ELF-1 (cell line): ENCODE measurements around the gene MSLN.
"Not testable (repeated sequence)": the region's sequence is repeated elsewhere in the genome, so short reads cannot be mapped to it uniquely, and the experiment has no call there.

Source experiments
- DNase-seq: peaks from one replicate; pipeline ENCODE4 v3.0.0-alpha.2; 2016; ENCODE audit warnings: low read depth, low spot score

MSLN gene

DNA sequence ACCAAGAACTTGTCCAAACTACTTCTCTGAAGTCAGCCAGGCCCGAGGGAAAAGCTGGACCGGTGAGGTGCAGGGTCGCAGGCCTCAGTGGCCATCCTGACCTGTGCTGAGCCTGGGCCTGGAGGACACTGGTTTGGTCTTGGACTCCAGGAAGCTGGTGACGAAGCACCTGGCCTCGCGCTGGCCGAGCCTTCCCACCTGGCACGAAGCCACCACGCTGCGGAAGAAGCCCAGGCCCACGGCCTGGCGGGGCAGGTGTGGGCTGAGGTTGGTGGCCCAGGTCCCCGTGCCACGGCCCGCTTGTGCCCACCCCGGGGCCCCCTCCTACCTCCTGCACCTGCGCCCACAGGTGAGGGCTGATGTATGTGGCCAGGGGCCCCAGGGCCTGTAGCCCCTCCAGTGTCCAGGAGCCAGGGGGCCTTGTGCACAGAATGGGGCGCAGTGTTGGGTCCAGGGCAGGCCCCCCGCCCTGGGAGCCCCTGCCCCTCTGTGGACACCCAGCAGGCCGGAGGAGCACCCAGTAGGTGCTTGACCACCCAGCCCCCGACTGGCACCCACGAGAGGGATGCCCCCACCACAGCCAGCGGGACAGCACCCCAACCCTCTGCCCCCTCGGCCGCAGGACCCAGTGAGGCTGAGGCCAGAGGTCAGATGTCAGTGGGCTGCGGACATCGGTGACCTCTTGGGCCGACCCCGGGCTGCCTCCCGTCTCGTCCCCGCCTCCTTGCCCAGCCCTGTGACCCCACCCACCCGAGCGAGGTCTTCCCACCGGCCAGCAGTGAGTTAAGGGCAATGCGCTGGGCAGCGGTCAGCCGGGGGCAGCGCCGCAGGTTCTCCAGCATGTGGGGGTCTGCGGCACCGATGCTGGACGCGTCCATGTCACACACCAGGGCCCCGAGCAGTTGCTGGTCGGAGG lies 13.8 kb downstream of the MSLN start:
- DNase-seq = no peak

DNA sequence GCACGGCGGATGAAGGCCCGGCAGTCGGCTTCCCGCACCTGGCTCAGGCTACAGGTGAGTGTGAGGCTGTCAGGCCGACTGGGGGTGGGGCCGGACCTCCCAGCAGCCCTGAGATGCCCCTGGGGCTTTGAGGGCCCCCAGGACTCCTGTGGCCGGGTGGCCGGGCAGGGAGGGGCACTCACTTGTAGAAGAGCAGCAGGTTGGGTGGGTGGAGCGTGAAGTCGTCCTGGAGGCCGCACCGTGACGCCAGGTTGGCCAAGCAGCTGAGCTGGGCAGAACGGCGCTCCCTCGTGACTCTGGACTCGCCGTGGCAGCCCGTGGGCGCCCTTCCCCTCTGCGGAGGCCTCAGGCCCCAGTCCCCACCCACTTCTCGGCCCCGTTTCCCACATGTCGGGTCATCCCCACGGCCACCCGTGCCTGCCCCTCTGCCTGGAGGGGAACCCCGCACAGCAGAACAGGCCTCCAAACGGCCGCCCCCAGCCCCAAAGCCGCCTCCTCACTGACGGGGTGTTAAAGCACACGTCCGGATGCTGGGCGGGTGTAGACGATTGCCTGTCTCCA lies 14.8 kb downstream of the MSLN start:
- DNase-seq = no peak

DNA sequence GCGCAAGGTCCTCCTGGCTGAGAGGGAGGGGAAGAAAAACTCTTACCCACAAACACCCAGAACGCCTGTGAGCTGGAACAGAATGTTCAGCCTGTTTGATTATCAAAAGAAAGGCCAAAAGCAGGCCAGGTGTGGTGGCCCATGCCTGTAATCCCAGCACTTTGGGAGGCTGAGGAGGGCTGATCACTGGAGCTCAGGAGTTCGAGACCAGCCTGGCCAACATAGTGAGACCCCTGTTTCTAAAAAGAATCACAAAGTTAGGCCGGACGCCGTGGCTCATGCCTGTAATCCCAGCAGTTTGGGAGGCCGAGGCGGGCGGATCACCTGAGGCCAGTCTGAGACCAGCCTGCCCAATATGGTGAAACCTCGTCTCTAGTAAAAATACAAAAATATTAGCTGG lies 15.8 kb downstream of the MSLN start:
- DNase-seq = not testable (repeated sequence)

DNA sequence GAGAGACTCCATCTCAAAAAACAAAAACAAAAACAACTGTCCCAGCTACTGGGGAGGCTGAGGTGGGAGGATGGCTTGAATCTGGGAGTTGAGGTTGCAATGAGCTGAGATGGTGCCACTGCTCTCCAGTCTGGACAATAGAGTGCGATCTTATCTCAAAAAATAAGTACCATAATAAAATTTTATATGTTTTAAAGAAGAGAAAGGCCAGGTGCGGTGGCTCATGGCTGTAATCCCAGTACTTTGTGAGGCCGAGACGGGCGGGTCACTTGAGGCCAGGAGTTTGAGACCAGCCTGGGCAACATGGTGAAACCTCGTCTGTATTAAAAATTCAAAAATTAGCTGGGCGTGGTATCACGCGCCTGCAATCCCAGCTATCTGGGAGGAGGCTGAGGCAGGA lies 16.3 kb downstream of the MSLN start:
- DNase-seq = no peak

DNA sequence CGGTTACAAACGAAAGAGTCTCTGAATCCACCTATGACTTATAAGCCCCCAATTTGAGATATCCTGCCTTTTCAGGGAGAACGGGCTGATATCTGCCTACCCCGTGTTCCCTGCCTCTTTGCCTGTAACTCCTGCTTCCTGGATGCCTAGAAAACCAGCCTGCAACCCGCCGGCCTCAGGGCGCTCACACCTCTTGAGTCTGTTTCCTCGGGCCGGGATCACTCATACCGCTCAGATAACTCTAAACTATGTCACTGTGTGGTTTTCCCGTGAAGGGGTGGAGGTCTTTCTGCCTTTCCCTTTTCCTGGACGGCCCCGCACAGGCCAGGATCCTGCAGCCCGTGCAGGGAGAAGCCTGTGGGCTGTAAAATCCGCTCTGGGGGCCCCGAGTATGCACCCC lies 17.3 kb downstream of the MSLN start:
- no peak for DNase-seq

DNA sequence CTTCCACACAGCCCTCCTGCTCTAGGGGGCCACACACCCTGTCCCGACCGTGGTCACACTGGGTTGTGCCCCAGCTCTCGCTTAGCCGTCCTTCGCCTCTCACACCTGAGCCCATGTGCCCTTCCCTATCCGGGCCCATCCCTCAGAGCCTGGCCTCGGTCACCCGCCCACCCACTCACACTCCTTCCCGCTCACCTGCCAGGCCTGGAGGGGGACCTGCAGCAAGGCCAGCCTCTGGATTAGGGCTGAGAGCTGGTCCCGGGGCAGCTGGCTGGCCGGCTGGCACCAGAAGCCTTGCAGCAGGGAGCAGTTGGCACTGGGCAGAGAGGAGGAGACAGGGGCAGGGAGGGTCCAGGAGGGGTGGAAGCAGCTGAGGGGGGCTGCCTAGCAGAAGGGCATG lies 17.9 kb downstream of the MSLN start:
- DNase-seq = no peak

DNA sequence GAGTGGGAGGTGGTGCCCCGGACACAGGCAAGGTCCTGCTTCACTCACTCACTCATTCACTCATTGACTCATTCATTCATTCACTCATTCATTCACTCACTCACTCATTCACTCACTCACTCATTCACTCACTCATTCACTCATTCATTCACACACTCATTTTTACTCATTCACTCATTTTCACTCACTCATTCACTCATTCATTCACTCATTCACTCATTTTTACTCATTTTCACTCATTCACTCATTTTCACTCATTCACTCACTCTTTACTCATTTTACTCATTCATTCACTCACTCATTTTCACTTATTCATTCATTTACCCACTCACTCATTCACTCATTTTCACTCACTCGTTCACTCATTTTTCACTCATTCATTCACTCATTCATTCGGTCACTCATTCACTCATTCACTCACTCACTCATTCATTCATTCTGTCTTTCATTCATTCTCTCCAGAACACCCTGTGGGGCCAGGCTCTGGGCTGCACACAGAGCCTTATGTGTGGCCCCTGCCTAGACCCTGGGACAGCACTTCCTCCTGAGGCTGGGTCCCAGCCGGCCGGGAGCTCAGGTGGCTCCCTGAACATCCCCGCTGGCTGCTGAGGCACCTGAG lies 18.5 kb downstream of the MSLN start:
- DNase-seq = no peak

DNA sequence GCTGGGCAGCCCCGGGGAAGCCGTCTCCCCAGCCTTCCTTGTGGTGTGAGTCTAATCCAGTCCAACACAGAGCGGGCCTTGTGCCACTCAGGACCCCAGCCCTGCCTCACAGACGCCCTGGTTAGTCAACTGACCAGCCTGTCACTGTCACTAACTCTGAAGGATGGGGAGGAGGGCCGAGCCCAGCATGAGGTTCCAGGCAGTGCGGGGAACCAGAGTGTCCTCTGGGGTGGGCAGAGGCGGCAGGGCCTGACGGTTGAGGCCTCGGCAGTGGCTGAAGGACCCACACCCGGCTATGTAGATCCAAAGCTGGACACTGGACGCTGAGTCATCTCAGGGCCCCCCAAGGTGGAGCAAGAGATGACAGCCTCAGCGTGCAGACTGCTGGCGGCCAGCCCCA lies 19.0 kb downstream of the MSLN start:
- no peak for DNase-seq

DNA sequence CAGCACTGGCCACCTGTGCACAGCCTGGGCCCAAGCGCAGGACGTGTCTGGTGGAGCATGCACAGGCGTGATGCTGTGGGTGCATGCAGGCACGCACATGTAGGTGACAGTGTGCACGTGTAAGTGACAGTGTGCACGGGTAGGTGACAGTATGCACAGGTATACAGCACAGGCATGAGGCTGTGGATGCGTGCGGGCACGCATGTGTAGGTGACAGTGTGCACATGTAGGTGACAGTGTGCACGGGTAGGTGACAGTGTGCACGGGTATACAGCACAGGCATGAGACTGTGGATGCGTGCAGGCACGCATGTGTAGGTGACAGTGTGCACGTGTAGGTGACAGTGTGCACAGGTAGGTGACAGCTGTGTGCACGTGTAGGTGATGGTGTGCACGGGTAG lies 19.8 kb downstream of the MSLN start:
- no peak for DNase-seq

DNA sequence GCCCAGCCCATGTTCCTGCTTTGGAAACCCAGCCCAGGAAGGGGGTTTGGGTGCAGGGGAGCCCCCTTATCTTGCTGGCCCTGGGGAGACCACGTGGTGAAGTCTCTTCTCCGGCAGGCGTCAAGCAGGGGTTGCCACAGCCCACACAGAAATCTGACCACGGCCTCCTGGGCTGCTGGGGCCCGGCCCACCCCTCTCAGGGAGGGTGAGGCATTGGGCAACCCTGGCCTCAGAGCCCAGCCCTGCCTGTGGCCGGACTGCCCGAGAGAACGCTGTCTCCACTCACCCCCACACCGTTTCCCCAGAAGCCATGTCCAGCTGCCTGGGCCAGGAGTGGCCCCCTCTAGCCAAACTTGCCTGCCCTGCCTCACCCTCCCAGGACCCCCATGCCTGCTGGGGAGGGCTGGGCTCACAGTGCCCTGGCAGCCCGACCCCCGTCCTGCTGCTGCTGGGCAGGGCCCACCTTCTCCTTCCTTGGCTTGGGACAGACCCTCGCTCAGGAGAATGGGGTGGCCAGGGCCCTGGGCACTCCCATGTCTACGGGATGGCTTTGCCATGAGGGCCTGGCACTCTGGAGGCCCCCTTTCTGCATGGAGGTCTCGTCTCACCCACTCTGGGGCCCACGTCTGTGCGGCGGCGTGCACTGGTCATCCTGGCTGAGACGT lies 20.9 kb downstream of the MSLN start:
- DNase-seq = no peak

DNA sequence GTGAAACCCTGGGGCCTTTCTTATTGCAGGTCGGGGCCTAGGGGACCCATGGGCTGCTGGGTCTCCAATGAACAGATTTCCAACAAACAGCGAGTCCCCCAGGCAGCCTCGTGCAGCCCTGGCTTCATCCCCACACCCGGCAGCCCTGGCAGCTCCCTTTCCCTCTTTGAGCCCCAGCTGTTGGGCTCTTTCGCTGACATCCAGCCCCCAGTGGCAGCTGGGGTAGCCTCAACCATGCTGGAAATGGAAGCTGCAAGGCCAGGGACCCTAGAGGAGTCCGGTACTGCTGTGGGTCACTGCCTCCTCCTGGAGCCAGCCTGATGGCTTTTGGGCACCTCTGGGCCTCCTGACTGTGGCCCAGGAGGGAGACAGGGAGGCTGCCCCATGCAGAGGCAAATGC lies 21.7 kb downstream of the MSLN start:
- DNase-seq = no peak

DNA sequence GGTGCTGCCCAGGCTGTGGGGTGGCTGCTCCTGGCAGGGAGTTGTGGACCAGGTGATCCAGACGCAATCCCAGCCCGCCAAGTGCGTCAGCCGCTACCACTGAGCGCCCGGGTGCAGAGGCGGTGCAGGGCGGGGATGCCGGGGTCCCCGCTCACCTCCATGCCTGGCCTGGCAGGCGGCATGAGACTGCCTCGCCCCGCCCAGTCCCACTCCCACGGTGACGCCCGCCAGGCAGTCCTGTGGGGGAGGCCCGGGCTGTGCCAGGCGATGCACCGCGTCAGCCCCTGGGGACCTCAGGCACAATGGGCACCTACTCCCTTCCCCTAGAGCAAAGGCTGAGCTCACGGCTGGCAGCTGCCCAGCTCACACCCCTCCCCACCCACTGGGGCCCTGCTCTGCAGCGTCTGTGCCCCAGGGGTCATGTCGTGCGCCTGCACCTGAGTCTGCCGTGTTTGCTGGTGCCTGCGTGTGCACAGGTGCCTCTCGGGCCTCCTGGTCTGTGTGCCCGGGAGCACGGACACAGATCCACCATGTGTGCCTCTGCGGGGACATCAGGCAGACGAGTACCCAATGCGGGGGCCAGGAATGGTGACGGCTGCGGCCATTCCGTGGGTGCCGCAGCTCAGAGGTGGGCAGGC lies 22.4 kb downstream of the MSLN start:
- no peak for DNase-seq

DNA sequence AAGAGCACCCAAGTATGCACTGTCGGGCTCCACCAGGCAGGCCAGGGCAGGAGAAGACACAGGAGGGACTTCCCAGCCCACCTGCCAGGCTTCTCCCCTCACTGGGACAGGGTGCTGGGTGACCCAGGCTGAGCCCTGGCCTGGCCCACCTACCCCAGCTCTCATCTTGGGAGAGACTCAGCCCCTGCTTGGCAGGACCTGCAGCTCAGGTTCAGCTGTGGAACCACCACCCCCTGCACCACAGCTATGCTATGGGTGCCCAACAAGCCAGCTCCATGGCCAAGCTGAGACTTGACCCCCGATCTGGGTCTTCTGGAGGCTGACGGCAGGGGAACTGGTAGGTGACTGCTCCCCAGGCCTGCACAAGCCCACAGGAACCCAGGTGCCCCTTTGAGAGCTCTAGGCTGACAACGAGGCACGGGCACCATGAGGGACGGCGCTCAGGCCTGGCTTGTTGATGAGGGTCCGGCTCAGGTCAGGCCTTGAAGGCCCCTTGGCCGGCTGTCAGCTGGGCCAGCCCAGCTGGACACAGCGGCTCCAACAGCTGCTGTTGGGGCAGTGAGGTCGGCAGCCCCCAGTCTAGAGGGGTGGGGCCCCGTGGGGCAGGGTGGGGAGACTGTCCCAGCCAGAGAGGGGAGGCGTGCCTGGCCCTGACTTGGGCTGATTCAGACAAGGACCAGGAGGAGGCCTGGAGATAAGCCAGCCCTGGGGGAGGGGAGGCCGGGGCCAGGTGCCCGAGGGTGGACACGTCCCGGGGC lies 23.0 kb downstream of the MSLN start:
- DNase-seq = no peak

DNA sequence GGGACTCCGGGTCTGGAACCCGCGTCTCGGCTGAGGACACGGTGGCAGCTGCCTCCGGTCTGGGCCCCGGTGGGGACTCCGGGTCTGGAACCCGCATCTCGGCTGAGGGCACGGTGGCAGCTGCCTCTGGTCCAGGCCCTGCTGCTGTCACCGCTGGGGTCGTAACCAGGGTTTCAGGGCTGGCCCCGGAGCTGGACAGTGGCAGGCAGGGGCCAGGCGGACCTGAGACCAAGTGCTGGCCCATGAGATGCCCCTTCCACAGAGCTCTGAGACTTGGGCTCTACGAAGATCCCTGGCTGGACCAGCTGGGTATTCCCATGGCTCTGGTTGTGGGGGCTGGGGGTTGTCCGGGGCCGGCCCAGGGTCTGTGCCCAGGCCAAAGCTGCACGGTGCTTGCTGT lies 23.9 kb downstream of the MSLN start:
- DNase-seq = no peak

DNA sequence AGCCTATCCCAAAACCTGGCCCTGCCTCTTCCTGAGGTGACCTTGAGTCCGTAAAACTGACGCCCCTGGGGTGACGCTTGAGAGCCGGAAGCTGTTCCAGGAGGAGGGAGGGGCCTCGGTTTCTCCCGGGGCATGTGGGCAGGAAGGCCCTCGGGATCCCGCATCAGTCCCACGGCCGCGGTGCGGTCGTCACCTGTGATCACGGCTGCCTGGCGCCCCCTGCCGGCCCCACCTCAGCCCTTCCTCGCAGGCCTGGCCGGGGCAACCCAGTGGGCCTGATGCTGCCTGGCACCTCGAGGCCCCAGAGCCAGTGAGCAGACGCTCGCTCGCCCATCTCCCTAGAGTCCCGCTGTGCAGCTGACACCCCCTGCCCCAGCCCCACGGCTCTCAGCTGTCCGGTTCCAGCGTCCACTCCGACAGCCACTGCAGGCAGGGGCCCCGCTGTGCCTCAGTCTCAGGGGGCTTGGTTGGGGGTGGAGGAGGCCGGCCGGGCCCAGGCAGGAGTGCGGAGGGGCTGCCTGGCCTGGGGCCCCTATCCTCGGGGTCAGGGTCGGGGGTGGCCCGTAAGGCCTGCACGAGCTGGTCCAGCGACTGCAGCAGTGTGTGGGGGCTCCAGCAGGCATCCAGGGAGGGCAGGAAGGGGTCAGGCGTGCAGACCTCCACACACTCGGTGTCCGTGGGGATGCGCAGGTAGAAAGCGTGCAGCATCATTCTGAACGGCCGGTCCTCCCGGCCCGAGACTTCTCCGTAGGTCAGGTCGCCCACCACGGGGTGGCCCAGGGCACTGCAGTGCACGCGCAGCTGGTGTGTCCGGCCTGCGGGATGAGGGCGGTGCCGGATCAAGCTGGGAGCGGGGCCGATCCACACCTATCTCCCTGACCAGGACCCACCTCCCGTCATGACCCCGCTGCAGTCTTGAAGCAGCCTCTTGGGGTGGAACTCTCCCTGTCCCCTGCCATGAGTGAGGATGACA lies 25.3 kb downstream of the MSLN start:
- peak; percentile 82 for DNase-seq

DNA sequence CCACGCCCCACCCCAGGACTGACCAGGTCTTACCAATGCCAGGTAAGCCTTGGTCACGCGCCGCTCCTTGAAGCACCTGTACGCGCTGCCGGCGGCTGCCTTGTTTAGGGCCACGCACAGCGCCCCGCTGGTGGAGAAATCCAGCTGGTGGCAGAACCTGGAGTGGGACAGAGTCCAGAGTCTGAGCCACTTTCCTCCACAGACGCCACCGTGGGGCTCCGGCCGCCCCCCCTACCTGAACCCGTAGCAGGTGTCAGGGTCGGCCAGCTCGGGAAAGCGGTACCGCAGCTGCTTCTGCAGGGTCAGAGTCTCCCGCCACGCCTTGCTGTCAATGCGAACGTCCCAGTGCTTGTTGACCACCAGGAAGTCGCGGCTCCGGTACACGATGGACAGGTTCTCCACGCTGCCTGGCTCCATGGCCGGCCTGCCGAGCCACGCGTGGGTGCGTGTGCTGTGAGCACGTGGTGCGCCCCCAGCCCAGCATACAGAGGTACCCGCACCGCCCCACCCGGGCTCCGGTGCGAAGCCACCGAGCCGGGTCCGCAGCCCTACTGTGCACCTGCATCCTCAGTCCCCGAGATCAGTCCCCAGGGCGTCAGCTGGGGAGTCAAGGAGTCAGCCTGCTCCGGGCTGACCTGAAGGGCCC lies 26.9 kb downstream of the MSLN start:
- DNase-seq = no peak

DNA sequence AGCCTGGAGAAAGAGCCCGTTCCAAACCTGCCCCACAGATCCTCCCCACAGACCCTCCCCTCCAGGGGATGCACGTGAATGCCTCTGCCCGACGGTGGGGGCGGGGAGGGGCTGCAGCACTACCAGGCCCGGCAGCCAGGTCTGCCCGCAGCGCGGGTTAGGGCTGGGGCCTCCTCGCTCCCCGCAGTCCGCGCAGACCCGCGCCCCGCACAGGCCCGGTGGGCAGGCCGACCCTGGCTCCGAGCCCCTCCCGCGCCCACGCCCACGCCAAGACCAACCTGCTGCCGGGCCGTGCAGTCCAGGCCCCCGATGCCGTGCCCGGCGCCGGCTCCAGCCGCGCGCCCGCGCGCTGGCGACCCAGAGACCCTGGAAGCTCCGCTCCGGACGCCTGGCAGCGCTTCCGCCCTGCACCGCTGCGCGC lies 27.5 kb downstream of the MSLN start, which contains the start of gene RPUSD1:
Gene RPUSD1 (minus strand): TSS at position 404 of the 421 bp plus-strand sequence. CDS start 644 bp downstream, outside the sequence.
- DNase-seq = peak; percentile 53

DNA sequence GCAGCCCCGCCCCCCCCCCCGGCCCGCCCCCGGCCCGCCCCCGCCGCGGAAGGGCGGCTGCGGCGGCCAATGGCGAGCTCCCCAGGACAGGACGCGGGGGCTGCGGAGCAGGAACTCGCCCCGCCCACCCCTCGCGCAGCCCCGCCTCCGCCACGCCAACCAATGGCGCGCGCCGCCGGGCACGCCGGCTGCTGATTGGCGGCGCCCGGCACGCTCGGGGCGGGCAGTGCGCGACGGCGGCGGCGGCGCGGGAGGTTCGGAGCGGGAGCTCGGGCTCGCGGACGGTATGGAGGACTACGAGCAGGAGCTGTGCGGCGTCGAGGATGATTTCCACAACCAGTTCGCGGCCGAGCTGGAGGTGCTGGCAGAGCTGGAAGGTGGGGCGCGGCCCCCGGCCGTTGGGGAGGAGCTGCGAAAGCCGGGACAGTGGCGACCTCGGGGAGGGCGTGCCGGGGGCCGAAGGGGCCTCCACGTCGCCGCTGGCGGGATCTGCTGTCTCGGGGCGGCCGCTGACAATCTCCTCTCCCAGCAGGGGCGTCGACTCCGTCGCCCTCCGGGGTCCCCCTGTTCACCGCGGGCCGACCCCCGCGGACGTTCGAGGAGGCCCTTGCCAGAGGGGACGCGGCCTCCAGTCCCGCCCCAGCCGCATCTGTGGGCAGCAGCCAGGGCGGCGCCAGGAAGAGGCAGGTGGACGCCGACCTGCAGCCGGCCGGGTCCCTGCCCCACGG lies 28.0 kb downstream of the MSLN start, which contains the start of gene CHTF18:
Gene CHTF18 (plus strand): TSS at position 222 of the 728 bp plus-strand sequence. CDS start 65 bp downstream, at position 287.
- DNase-seq = peak; percentile 86
